H1 (cell line): Measurements from ENCODE around the gene OMA1. TPM values are rescaled to one million over a fixed set of nuclear protein-coding genes. Genes with fewer than 3 reads are reported as not detected.

Source experiments
- CTCF ChIA-PET: fragments of 300-600 bp; sonication (Branson Sonifier 250); formaldehyde crosslinking; loops from one replicate; lab custom pipeline; 2021; ENCODE audit not compliant: partially characterized antibody; lab: Charles Lee
- POLR2A ChIA-PET: fragments of 300-600 bp; sonication (Branson Sonifier 250); formaldehyde crosslinking; loops from one replicate; lab custom pipeline; 2021; ENCODE audit warnings: inconsistent platforms; ENCODE audit not compliant: partially characterized antibody; lab: Charles Lee
- DNase-seq, 2 experiments: peaks; one replicate each; pipeline versions ENCODE4 v3.0.0 to v3.0.0-alpha.2; 2010 to 2022; ENCODE audit warnings: low spot score in 2 of 2, low read depth in 1 of 2, mixed read lengths in 1 of 2
- FAIRE-seq: peaks from 2 replicates; lab custom pipeline; 2011; peaks lifted over from hg19 to GRCh38; lab: Jason Lieb, UNC
- H2AFZ ChIP-seq: 2 replicates; pipeline ENCODE4 v1.8.1; 2012; ENCODE audit warnings: low read length, inconsistent platforms
- H2AK5ac ChIP-seq: 2 replicates; pipeline ENCODE4 v1.6.1; 2013; ENCODE audit warnings: low read depth, low read length
- H2BK120ac ChIP-seq: replicated peaks from 2 replicates; pipeline ENCODE3; 2013; ENCODE audit warnings: low read depth, low read length, inconsistent platforms
- H2BK12ac ChIP-seq: 2 replicates; pipeline ENCODE4 v1.6.1; 2013; ENCODE audit warnings: low read depth, low read length
- H2BK15ac ChIP-seq: 2 replicates; pipeline ENCODE4 v1.6.1; 2013; ENCODE audit warnings: low read length
- H2BK20ac ChIP-seq: 2 replicates; pipeline ENCODE4 v1.6.1; 2013; ENCODE audit warnings: low read length
- H2BK5ac ChIP-seq: 2 replicates; pipeline ENCODE4 v1.6.1; 2013; ENCODE audit warnings: low read depth, low read length
- H3K14ac ChIP-seq: 2 replicates; pipeline ENCODE4 v1.6.1; 2013; ENCODE audit warnings: inconsistent platforms; ENCODE audit not compliant: insufficient read length
- H3K18ac ChIP-seq: 2 replicates; pipeline ENCODE4 v1.6.1; 2013; ENCODE audit warnings: low read length; ENCODE audit errors: extremely low read depth
- H3K23ac ChIP-seq: 2 replicates; pipeline ENCODE4 v1.6.1; 2013; ENCODE audit warnings: inconsistent platforms; ENCODE audit not compliant: insufficient read length
- H3K23me2 ChIP-seq: 2 replicates; pipeline ENCODE4 v1.6.1; 2013; ENCODE audit warnings: low read depth, low read length
- H3K27ac ChIP-seq: 2 replicates; pipeline ENCODE4 v1.6.1; 2011; ENCODE audit warnings: low read depth, low read length, inconsistent platforms
- H3K27me3 ChIP-seq, 4 experiments: replicated peaks in 1 of 4; 1 replicate in 1 of 4; 2 replicates in 3 of 4; pipeline versions ENCODE4 v1.6.1 to v1.8.1; 2011 to 2013; ENCODE audit warnings: low read length in 3 of 4, mild to moderate bottlenecking in 3 of 4, inconsistent platforms in 2 of 4, mixed read lengths in 2 of 4, moderate library complexity in 1 of 4; ENCODE audit not compliant: control insufficient read depth in 3 of 4, insufficient read depth in 3 of 4; ENCODE audit errors: extremely low read depth in 1 of 4
- H3K36me3 ChIP-seq, 4 experiments: 2 replicates each; pipeline versions ENCODE4 v1.6.1 to v1.8.1; 2011 to 2013; ENCODE audit warnings: mild to moderate bottlenecking in 4 of 4, low read length in 3 of 4, moderate library complexity in 2 of 4, control low read depth in 1 of 4, inconsistent platforms in 1 of 4; ENCODE audit not compliant: insufficient read depth in 4 of 4, control insufficient read depth in 2 of 4
- H3K4ac ChIP-seq: replicated peaks from 2 replicates; pipeline ENCODE3; 2013; ENCODE audit warnings: low read length, low read depth, mixed read lengths, inconsistent platforms; ENCODE audit not compliant: insufficient read length
- H3K4me1 ChIP-seq, 4 experiments: replicated peaks in 1 of 4; 1 replicate in 1 of 4; 2 replicates in 3 of 4; pipeline versions ENCODE4 v1.6.1 to v1.8.1; 2011 to 2013; ENCODE audit warnings: low read length in 3 of 4, inconsistent platforms in 2 of 4, mixed read lengths in 1 of 4; ENCODE audit not compliant: insufficient read depth in 4 of 4, control insufficient read depth in 3 of 4
- H3K4me2 ChIP-seq, 2 experiments: 2 replicates each; pipeline versions ENCODE4 v1.6.1 to v1.8.1; 2011 to 2013; ENCODE audit warnings: low read depth in 2 of 2, low read length in 2 of 2, control low read depth in 1 of 2, inconsistent platforms in 1 of 2, mild to moderate bottlenecking in 1 of 2; ENCODE audit not compliant: insufficient read depth in 1 of 2
- H3K4me3 ChIP-seq, 4 experiments: fragments of 200-600, 300-600 bp in 1 of 4; sonication (generic), shearing (Covaris generic), sonication (Bioruptor Twin) in 1 of 4; 2 replicates each; pipeline versions ENCODE4 v1.5.1 to v1.8.1; 2011 to 2016; ENCODE audit warnings: low read length in 4 of 4, low read depth in 3 of 4, control low read depth in 2 of 4, inconsistent platforms in 2 of 4, mild to moderate bottlenecking in 2 of 4, mixed read lengths in 1 of 4, moderate library complexity in 1 of 4; ENCODE audit not compliant: insufficient read depth in 2 of 4; ENCODE audit errors: extremely low read depth in 1 of 4
- H3K56ac ChIP-seq: replicated peaks from 2 replicates; pipeline ENCODE3; 2013; ENCODE audit warnings: low read depth, mild to moderate bottlenecking, mixed read lengths, low read length, inconsistent platforms; ENCODE audit not compliant: insufficient read length
- H3K79me1 ChIP-seq: 2 replicates; pipeline ENCODE4 v1.6.1; 2013; ENCODE audit warnings: low read depth, low read length, control low read depth
- H3K79me2 ChIP-seq, 2 experiments: 2 replicates each; pipeline versions ENCODE4 v1.6.1 to v1.8.1; 2012 to 2013; ENCODE audit warnings: low read length in 2 of 2, mild to moderate bottlenecking in 2 of 2, inconsistent platforms in 1 of 2; ENCODE audit not compliant: insufficient read depth in 2 of 2, control insufficient read depth in 1 of 2
- H3K9ac ChIP-seq, 4 experiments: replicated peaks in 1 of 4; 1 replicate in 1 of 4; 2 replicates in 3 of 4; pipeline versions ENCODE4 v1.6.1 to v1.8.1; 2011 to 2013; ENCODE audit warnings: low read depth in 3 of 4, low read length in 3 of 4, control low read depth in 2 of 4, mild to moderate bottlenecking in 2 of 4, moderate library complexity in 2 of 4, inconsistent platforms in 1 of 4; ENCODE audit errors: extremely low read depth in 1 of 4
- H3K9me3 ChIP-seq, 2 experiments: 2 replicates each; pipeline versions ENCODE4 v1.6.1 to v1.8.1; 2012 to 2013; ENCODE audit warnings: mild to moderate bottlenecking in 2 of 2, moderate library complexity in 2 of 2, control low read depth in 1 of 2, inconsistent platforms in 1 of 2, low read depth in 1 of 2, low read length in 1 of 2, mixed read lengths in 1 of 2; ENCODE audit not compliant: insufficient read depth in 2 of 2
- H4K20me1 ChIP-seq, 2 experiments: replicated peaks in 1 of 2; 2 replicates each; pipeline versions ENCODE3 to v1.8.1; 2011 to 2013; ENCODE audit warnings: inconsistent platforms in 2 of 2, low read length in 2 of 2, mild to moderate bottlenecking in 1 of 2; ENCODE audit not compliant: insufficient read depth in 2 of 2, control insufficient read depth in 1 of 2
- H4K5ac ChIP-seq: 2 replicates; pipeline ENCODE4 v1.6.1; 2013; ENCODE audit warnings: low read length, low read depth, mixed read lengths, inconsistent platforms; ENCODE audit not compliant: insufficient read length
- H4K8ac ChIP-seq: 2 replicates; pipeline ENCODE4 v1.8.0; 2013; ENCODE audit warnings: mild to moderate bottlenecking, moderate library complexity, low read length, inconsistent platforms; ENCODE audit not compliant: insufficient read depth; ENCODE audit errors: extremely low read depth
- H4K91ac ChIP-seq: replicated peaks from 2 replicates; pipeline ENCODE3; 2013; ENCODE audit warnings: low read length, mixed read lengths, inconsistent platforms; ENCODE audit not compliant: insufficient read length
- CHD1 ChIP-seq: IDR thresholded peaks from 2 replicates; pipeline ENCODE4 v1.6.1; 2012; ENCODE audit warnings: low read depth, low read length, improper control_type of control experiment
- EGR1 ChIP-seq: IDR thresholded peaks from 2 replicates; pipeline ENCODE4 v1.6.1; 2011; ENCODE audit warnings: low read depth, low read length, borderline replicate concordance
- MAFK ChIP-seq: IDR thresholded peaks from 2 replicates; pipeline ENCODE4 v1.6.1; 2012; ENCODE audit warnings: low read depth, mild to moderate bottlenecking, improper control_type of control experiment, low read length
- RAD21 ChIP-seq, 2 experiments: IDR thresholded peaks in 1 of 2; conservative IDR thresholded peaks in 1 of 2; 2 replicates each; pipeline ENCODE4 v1.6.1; 2011; ENCODE audit warnings: low read depth in 2 of 2, low read length in 2 of 2, improper control_type of control experiment in 1 of 2, inconsistent platforms in 1 of 2, mild to moderate bottlenecking in 1 of 2, moderate library complexity in 1 of 2
- YY1 ChIP-seq: IDR thresholded peaks from 2 replicates; pipeline ENCODE4 v1.6.1; 2011; ENCODE audit warnings: low read depth, mild to moderate bottlenecking, low read length
- WGBS, 2 experiments: shearing (Covaris generic) in 1 of 2; methylation state at CpG; one replicate each; pipeline versions ENCODE4 v1.1.6 to v1.1.7; 2013 to 2015; ENCODE audit warnings: low lambda C conversion rate in 2 of 2, mixed read lengths in 2 of 2, inconsistent platforms in 1 of 2, low coverage in 1 of 2, missing lambda C conversion rate in 1 of 2; ENCODE audit not compliant: insufficient replicate concordance in 2 of 2, insufficient coverage in 1 of 2, insufficient read length in 1 of 2; ENCODE audit errors: extremely low coverage in 1 of 2, missing lambda C conversion rate in 1 of 2; 5-methylcytosine and 5-hydroxymethylcytosine counted together
- polyA plus RNA-seq, 7 experiments: library from polyadenylated mRNA; depleted of rRNA in 3 of 7; stranded (reverse) in 5 of 7; unstranded in 2 of 7; fragments of >200 nt in 5 of 7; fragments of 200-250 nt in 2 of 7; gene quantifications; 1 replicate in 5 of 7; 2 replicates in 1 of 7; 4 replicates in 1 of 7; pipeline versions ENCODE4 v1.2.1 to v1.2.3, GENCODE V29; 2011 to 2013; ENCODE audit warnings: missing spikeins in 2 of 7, mixed read lengths in 2 of 7
- total RNA-seq: library from RNA; stranded (reverse); fragmentation: NEBNext Ultra II Directional; extraction: Animal tissue kit (Norgen Biotek cat#: 25700); gene quantifications from 2 replicates; pipeline ENCODE4 v1.2.1, GENCODE V29; 2021
- TF ChIP-seq, protein P1 (sequence below), 3 experiments: IDR thresholded peaks; 1 replicate in 2 of 3; 2 replicates in 1 of 3; pipeline versions ENCODE4 v1.5.1 to v1.6.1; 2011; ENCODE audit warnings: low read length in 3 of 3, mild to moderate bottlenecking in 3 of 3, inconsistent platforms in 2 of 3, low read depth in 1 of 3, moderate library complexity in 1 of 3; ENCODE audit not compliant: insufficient read depth in 1 of 3; ENCODE audit errors: control extremely low read depth in 1 of 3

OMA1 gene
- total and polyA plus RNA-seq, 2 of the 8 experiments (the other 6 are each of a cell fraction or from before 2014, with no cell fraction given) = 7.7 to 11.7 TPM

DNA sequence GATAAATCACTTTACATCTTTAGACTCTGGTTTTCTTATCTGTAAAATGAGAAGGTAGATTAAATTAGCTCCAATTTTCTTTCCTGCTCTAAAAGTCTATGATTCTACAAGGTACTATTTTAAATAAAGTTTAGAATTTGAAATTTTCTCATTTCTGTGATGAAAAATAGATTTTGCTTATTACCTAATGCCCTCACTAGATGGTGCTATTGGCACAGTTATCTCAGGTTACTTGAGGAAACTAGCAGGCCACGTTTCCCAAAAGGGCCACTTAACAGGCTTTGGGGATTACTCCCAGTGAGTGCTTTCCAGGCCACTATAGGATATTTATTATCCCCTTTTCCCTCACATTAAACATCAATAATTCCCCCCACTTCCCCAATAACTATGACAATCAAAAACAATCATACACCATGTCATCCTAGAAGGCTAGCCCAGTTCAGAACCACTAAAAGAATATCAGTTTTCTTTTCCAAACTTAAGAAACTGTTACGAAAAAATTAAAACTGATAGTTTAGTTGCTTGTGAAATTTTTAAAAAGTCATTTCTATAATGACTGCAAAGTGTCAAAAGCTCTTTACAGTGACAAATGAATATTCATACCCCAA, 30.6 kb downstream of the OMA1 start:
- no peak overlapping the region for H3K27ac ChIP-seq
- no peaks in the 10 kb centered on the region for H3K23me2 ChIP-seq
- H3K27me3 ChIP-seq = peaks cover 0 to 1% (median 0%) of the 10 kb centered on the region in 4 experiments; a peak in 1 of 7 replicates
- no peak overlapping the region for H3K9ac ChIP-seq
- H3K4me1 ChIP-seq = no peaks in the 10 kb centered on the region
- ChIA-PET CTCF (interaction anchor here (0.6 to 5.3 kb wide), 31 partner anchors 10 to 1236 kb away, joined by 3 to 39 read pairs (median 4); no protein-coding TSS in a partner anchor), POLR2A (interaction anchor here (0.9 to 1.4 kb wide), 2 partner anchors 31 to 137 kb away, joined by 3 read pairs; partner anchors contain the start of gene OMA1)
- H4K8ac ChIP-seq = no peak overlapping the region
- H4K91ac ChIP-seq = no peak overlapping the region
- H3K9me3 ChIP-seq = no peaks in the 10 kb centered on the region
- no peak overlapping the region for H3K4me3 ChIP-seq
- no peak overlapping the region for H3K23ac ChIP-seq
- H3K79me1 ChIP-seq = no peaks in the 10 kb centered on the region
- DNase-seq = peak in 1 of 2 experiments; percentile 7
- H2BK15ac ChIP-seq = no peak overlapping the region
- H2BK20ac ChIP-seq = no peak overlapping the region
- H2AFZ ChIP-seq = no peak overlapping the region
- no peak overlapping the region for H3K4me2 ChIP-seq
- no peak overlapping the region for H2AK5ac ChIP-seq
- H3K14ac ChIP-seq = no peak overlapping the region
- H3K79me2 ChIP-seq = no peaks in the 10 kb centered on the region
- no peak overlapping the region for H2BK120ac ChIP-seq
- H3K56ac ChIP-seq = no peak overlapping the region
- H4K5ac ChIP-seq = no peak overlapping the region
- H2BK12ac ChIP-seq = no peak overlapping the region
- H2BK5ac ChIP-seq = no peak overlapping the region
- H3K18ac ChIP-seq = no peak overlapping the region
- 46% methylated on average over 2 of the region's 2 CpGs; no CpG with 5 or more reads in 1 of the 2 experiments for WGBS, 2 experiments
- H3K36me3 ChIP-seq = no peaks in the 10 kb centered on the region
- FAIRE-seq = peak; percentile 92
- H4K20me1 ChIP-seq = no peaks in the 10 kb centered on the region
- no peak overlapping the region for H3K4ac ChIP-seq
- peak; percentile 55; the same call in 1 of the 2 replicates for TF ChIP-seq YY1
- TF ChIP-seq EGR1 = 0 out of 2 replicates have a peak, but pooled peaks have one; percentile 30
- TF ChIP-seq RAD21 (IDR thresholded peaks at IDR 0.05 in 1 of 2, conservative IDR thresholded peaks at IDR 0.05 in 1 of 2; ENCODE audit: low read depth in 2 of 2, low read length in 2 of 2) = peak; percentile 86 to 87
- TF ChIP-seq MAFK = no peak
- TF ChIP-seq, protein P1, sequence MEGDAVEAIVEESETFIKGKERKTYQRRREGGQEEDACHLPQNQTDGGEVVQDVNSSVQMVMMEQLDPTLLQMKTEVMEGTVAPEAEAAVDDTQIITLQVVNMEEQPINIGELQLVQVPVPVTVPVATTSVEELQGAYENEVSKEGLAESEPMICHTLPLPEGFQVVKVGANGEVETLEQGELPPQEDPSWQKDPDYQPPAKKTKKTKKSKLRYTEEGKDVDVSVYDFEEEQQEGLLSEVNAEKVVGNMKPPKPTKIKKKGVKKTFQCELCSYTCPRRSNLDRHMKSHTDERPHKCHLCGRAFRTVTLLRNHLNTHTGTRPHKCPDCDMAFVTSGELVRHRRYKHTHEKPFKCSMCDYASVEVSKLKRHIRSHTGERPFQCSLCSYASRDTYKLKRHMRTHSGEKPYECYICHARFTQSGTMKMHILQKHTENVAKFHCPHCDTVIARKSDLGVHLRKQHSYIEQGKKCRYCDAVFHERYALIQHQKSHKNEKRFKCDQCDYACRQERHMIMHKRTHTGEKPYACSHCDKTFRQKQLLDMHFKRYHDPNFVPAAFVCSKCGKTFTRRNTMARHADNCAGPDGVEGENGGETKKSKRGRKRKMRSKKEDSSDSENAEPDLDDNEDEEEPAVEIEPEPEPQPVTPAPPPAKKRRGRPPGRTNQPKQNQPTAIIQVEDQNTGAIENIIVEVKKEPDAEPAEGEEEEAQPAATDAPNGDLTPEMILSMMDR (IDR thresholded peaks at IDR 0.05; ENCODE audit: control extremely low read depth in 1 of 3, insufficient read depth in 1 of 3, low read depth in 1 of 3, low read length in 3 of 3) = peak in 2 of 3 experiments; percentile 62 to 63; a peak in 3 of 4 replicates
- TF ChIP-seq CHD1 = no peak
